Measurements from ENCODE around the gene CFAP410.

GRCh38 chr21:44348861-44349260 lies 9.7 kb upstream of the CFAP410 start:
- TF ChIP-seq CTCF (IDR thresholded peaks at IDR 0.05 in 4 of 5, conservative IDR thresholded peaks at IDR 0.05 in 1 of 5) (no peak), POLR2A (IDR thresholded peaks at IDR 0.05) (no peak)
